Kidney (tissue), 14 donors: ENCODE results near the gene NPIPB2. TPM values are rescaled to one million over a fixed set of nuclear protein-coding genes. Genes with fewer than 3 reads are reported as not detected.
"Not testable (repeated sequence)": the region's sequence is repeated elsewhere in the genome, so short reads cannot be mapped to it uniquely, and the experiment has no call there.

ENCODE experiments used
- DNase-seq, 5 donors: peaks; one replicate each; pipeline ENCODE4 v3.0.0-alpha.2; 2013 to 2020
- FAIRE-seq: peaks from 2 replicates; lab custom pipeline; 2012; peaks lifted over from hg19 to GRCh38; lab: Jason Lieb, UNC
- H3K27ac ChIP-seq, 2 donors: one replicate each; pipeline ENCODE4 v1.7.0; 2013; ENCODE audit warnings: low read depth in 2 of 2, low read length in 2 of 2, inconsistent platforms in 1 of 2
- H3K27me3 ChIP-seq: one replicate; pipeline ENCODE4 v1.7.1; 2013; ENCODE audit warnings: low read length, inconsistent platforms; ENCODE audit not compliant: control insufficient read depth, insufficient read depth
- H3K36me3 ChIP-seq, 3 donors: one replicate each; pipeline versions ENCODE4 v1.7.0 to v1.7.1; 2013; ENCODE audit warnings: low read length in 3 of 3, control low read depth in 1 of 3, inconsistent platforms in 1 of 3; ENCODE audit not compliant: insufficient read depth in 3 of 3, control insufficient read depth in 2 of 3
- H3K4me1 ChIP-seq, 3 donors: one replicate each; pipeline versions ENCODE4 v1.7.0 to v1.7.1; 2013; ENCODE audit warnings: low read length in 3 of 3, inconsistent platforms in 1 of 3, low read depth in 1 of 3; ENCODE audit not compliant: control insufficient read depth in 2 of 3, insufficient read depth in 2 of 3
- H3K4me3 ChIP-seq, 3 donors: one replicate each; pipeline versions ENCODE4 v1.7.0 to v1.8.1; 2013; ENCODE audit warnings: low read length in 3 of 3, control low read depth in 1 of 3, inconsistent platforms in 1 of 3
- H3K9ac ChIP-seq, 3 donors: one replicate each; pipeline versions ENCODE4 v1.7.0 to v1.7.1; 2013; ENCODE audit warnings: low read length in 3 of 3, control low read depth in 1 of 3, inconsistent platforms in 1 of 3
- H3K9me3 ChIP-seq, 3 donors: one replicate each; pipeline versions ENCODE4 v1.7.0 to v1.7.1; 2013; ENCODE audit warnings: low read length in 3 of 3, control low read depth in 1 of 3, inconsistent platforms in 1 of 3; ENCODE audit not compliant: control insufficient read depth in 2 of 3, insufficient read depth in 1 of 3
- intact Hi-C: fragments of 100-400 bp; cut with DNase I; formaldehyde crosslinking; loops from one replicate; pipeline ENCODE4 v1.11.1; 2022
- polyA plus RNA-seq: library from polyadenylated mRNA; stranded (reverse); fragments of 350-450 nt; fragmentation: Illumina TruSeq; extraction: RNeasy Lipid Tissue Mini Kit (QIAGEN cat#74804); gene quantifications from one replicate; pipeline ENCODE4 v1.2.3, GENCODE V29; 2014; ENCODE audit warnings: low read depth, low replicate concordance; ENCODE audit not compliant: insufficient read depth
- total RNA-seq: library from RNA; stranded (reverse); fragmentation: NEBNext Ultra II Directional; extraction: Animal tissue kit (Norgen Biotek cat#: 25700); gene quantifications from one replicate; pipeline ENCODE4 v1.2.1, GENCODE V29; 2021
- TF ChIP-seq, protein P1 (sequence below): IDR thresholded peaks from 3 replicates; pipeline ENCODE4 v1.5.1; 2012; ENCODE audit warnings: mild to moderate bottlenecking, moderate library complexity, borderline replicate concordance; ENCODE audit not compliant: insufficient read depth; ENCODE audit errors: extremely low read depth
- donor health status: control.
- donor health status: control.
- donor health status: control.
- donor health status: control.
- donor health status: control.
- donor health status: DM: yes; HTN: yes; CAD: no.
- donor health status: Normal renal cell carcinoma (clear cell type).

NPIPB2 gene
- total and polyA plus RNA-seq, 2 donors from 2014 or later: 4.9 to 12.4 TPM

DNA sequence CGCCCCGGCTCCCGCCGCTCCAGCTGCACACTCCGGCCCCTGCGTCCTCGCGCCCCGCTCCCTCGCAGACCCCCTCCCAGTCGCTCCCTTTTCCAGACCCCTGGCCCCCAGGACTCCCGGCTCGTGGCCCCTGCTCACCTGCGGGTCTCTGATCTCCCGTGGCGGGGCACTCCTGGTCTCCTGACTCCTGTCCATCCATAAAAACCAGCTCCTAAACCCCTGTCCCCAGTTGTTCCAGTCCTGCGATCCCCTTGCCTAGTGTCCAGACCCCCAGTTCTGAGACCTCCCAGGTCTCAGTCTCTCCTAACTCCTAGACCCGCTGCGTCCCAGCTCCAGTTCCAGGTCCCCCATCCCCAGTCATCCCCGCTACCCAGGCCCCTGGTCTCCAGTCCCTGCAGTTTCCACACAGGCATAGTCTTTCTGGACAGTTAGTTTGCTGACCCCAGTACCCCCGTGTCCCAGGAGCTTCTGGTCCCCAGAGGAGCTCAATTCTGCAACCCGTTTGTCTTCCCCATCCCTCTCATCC, 35.1 kb upstream of the NPIPB2 start:
- Histone ChIP-seq H3K4me3 (peak overlapping the region; percentile 78 to 96 (median 85)), H3K4me1 (peaks cover 0 to 19% (median 9%) of the 10 kb centered on the region in 3 donors), H3K9me3 (no peaks in the 10 kb centered on the region), H3K27ac (peak overlapping the region; percentile 73 to 88), H3K9ac (peak overlapping the region; percentile 65 to 97 (median 92)), H3K36me3 (peaks cover 0 to 4% (median 0%) of the 10 kb centered on the region in 3 donors), H3K27me3 (no peaks in the 10 kb centered on the region)
- DNase-seq (peak in 1 of 5 donors; percentile 70), FAIRE-seq (no peak)
- intact Hi-C loops: no loop called here
- TF ChIP-seq, protein P1, sequence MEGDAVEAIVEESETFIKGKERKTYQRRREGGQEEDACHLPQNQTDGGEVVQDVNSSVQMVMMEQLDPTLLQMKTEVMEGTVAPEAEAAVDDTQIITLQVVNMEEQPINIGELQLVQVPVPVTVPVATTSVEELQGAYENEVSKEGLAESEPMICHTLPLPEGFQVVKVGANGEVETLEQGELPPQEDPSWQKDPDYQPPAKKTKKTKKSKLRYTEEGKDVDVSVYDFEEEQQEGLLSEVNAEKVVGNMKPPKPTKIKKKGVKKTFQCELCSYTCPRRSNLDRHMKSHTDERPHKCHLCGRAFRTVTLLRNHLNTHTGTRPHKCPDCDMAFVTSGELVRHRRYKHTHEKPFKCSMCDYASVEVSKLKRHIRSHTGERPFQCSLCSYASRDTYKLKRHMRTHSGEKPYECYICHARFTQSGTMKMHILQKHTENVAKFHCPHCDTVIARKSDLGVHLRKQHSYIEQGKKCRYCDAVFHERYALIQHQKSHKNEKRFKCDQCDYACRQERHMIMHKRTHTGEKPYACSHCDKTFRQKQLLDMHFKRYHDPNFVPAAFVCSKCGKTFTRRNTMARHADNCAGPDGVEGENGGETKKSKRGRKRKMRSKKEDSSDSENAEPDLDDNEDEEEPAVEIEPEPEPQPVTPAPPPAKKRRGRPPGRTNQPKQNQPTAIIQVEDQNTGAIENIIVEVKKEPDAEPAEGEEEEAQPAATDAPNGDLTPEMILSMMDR: no peak

DNA sequence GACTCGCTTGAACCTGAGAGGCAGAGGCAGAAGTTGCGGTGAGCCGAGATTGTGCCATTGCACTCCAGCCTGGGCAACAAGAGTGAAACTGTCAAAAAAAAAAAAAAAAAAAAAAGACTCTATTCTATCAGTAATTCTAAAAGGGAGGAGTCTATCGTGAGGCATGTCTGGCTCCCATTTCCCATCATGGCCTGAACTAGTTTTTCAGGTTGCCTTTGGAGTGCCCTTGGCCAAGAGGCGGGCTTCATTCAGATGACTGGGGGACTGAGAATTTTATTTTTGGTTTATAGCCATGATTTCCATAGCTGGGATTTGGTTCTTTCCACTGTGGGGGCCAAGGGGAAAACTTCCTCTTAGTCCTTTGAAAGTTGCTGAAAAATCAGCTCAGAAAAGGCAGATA, 31.2 kb upstream of the NPIPB2 start:
- peaks cover 0 to 5% (median 0%) of the 10 kb centered on the region in 3 donors for H3K4me1 ChIP-seq
- intact Hi-C loops: no loop called here
- H3K27me3 ChIP-seq: no peaks in the 10 kb centered on the region
- H3K4me3 ChIP-seq: no peak overlapping the region
- H3K27ac ChIP-seq: no peak overlapping the region
- DNase-seq (peak in 1 of 5 donors; percentile 25), FAIRE-seq (no peak)
- H3K9me3 ChIP-seq: no peaks in the 10 kb centered on the region
- no peak overlapping the region for H3K9ac ChIP-seq
- TF ChIP-seq, protein P1: no peak
- H3K36me3 ChIP-seq: peaks cover 0 to 4% (median 0%) of the 10 kb centered on the region in 3 donors

DNA sequence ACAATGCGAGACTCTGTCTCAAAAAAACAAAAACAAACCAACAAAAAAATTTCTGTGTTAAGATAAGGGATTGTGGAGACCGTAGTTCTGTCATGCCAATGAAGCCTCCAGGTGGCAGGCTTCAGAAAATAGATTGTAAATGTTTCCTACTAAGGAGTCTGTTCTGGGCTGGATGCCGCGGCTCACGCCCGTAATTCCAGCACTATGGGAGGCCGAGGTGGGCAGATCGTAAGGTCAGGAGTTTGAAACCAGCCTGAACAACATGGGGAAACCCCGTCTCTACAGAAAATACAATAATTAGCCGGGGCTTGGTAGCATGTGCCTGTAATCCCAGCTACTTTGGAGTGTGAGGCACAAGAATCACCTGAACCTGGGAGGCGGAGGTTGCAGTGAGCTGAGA, 30.3 kb upstream of the NPIPB2 start:
- TF ChIP-seq, protein P1: peak; percentile 40
- no peak overlapping the region for H3K4me3 ChIP-seq
- H3K4me1 ChIP-seq: no peaks in the 10 kb centered on the region
- FAIRE-seq (no peak), DNase-seq (peak in 2 of 5 donors; percentile 18 to 40)
- no peak overlapping the region for H3K27ac ChIP-seq
- H3K36me3 ChIP-seq: peaks cover 0 to 4% (median 0%) of the 10 kb centered on the region in 3 donors
- no peaks in the 10 kb centered on the region for H3K27me3 ChIP-seq
- H3K9me3 ChIP-seq: no peaks in the 10 kb centered on the region
- H3K9ac ChIP-seq: no peak overlapping the region
- intact Hi-C loops: no loop called here

DNA sequence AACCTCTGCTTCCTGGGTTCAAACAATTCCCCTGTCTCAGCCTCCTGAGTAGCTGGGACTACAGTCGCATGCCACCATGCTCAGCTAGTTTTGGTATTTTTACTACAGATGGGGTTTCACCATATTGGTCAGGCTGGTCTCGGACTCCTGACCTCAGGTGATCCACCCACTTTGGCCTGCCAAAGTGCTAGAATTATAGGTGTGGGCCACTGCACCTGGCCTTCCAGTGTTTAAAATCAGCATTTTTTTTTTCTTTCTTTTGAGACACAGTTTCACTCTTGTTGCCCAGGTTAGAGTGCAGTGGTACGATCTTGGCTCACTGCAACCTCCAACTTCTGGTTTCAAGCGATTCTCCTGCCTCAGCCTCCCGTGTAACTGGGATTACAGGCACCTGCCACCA, 28.4 kb upstream of the NPIPB2 start:
- DNase-seq: peak in 1 of 5 donors; percentile 1
- intact Hi-C loops, H3K27me3 ChIP-seq, H3K4me3 ChIP-seq, H3K4me1 ChIP-seq, H3K9ac ChIP-seq, H3K9me3 ChIP-seq, FAIRE-seq, H3K27ac ChIP-seq, H3K36me3 ChIP-seq: not testable (repeated sequence)
